HG02763 (cell line): Measurements from ENCODE around the gene KIF18B.

Source experiments
- ATAC-seq: cut with Tn5 transposase; IDR thresholded peaks from one replicate; pipeline ENCODE4 v1.9.1; 2021; ENCODE audit warnings: mild to moderate bottlenecking, moderate library complexity; ENCODE audit not compliant: unreplicated experiment

Gene KIF18B

GRCh38 chr17:44884941-44885340 is 62.6 kb downstream of the KIF18B start:
- ATAC-seq = no peak

GRCh38 chr17:44881145-44881544 is 66.4 kb downstream of the KIF18B start:
- no peak for ATAC-seq

DNA sequence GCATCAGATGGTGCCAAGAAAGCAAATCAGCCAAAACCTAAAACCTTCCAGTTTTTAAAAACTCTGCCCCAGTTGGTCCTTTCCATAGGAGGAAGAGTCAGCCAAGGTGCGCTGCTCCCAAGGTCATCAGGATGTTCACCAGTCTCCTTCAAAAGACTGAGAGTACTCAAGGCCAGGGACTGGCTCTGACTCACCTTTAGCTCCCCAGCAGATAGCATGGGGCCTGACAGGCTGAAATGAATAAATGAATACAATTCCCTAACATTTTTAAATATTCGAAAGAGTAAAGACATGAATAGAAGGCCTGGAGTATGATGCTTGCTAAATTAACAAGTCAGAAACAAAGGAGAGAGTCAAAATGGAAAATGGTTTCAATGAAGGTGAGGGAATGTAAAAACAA is 67.5 kb downstream of the KIF18B start:
- ATAC-seq = no peak

- ATAC-seq = no peak
Measured at GRCh38 chr17:44879376-44879775, 68.2 kb downstream of the KIF18B start.

GRCh38 chr17:44878627-44879221 is 68.8 kb downstream of the KIF18B start:
- ATAC-seq = no peak

DNA sequence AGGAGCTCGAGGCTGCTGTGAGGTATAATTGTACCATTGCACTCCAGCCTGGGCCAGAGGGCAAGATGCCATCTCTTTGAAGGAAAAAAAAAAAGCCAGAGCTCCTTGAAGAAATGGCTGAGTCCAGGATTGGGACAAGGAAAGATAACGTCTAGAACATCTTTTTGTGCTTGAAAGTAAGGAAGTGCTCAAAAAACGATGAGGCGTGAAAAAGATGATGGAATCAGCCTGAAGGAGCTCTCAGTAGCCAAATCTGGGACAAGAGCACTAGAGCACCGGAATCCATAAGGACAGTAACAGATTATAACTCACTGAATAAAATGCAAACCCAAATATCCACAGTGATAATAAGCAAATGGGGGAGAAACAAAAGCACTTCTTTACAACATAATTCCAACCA is 70.5 kb downstream of the KIF18B start:
- ATAC-seq = no peak

- ATAC-seq = no peak
Measured at GRCh38 chr17:44875761-44876160, 71.8 kb downstream of the KIF18B start.
